ENCODE measurements around the gene ZNF423. TPM values are rescaled to one million over a fixed set of nuclear protein-coding genes. Genes with fewer than 3 reads are reported as not detected.

ZNF423 gene
- total RNA-seq, 3 donors from 2014 or later, result 0.03 TPM; not detected in 2

- DNase-seq (no peak), ATAC-seq (no peak)
- H3K36me3 Mint-ChIP-seq (ENCODE audit: insufficient read depth), result no peaks in the 10 kb centered on the region
- H3K4me1 Mint-ChIP-seq (ENCODE audit: low read depth), result no peaks in the 10 kb centered on the region
- H3K9me3 Mint-ChIP-seq, result no peaks in the 10 kb centered on the region
- H3K27me3 Mint-ChIP-seq (ENCODE audit: low read depth), result peaks cover 4% of the 10 kb centered on the region
- H3K4me3 Mint-ChIP-seq, result no peak overlapping the region
Measured at GRCh38 chr16:49453021-49453420, 402.9 kb downstream of the ZNF423 start.

- ATAC-seq, result no peak
- no peaks in the 10 kb centered on the region for H3K36me3 Mint-ChIP-seq (ENCODE audit: insufficient read depth)
- peaks cover 4% of the 10 kb centered on the region for H3K27me3 Mint-ChIP-seq (ENCODE audit: low read depth)
- no peak overlapping the region for H3K4me3 Mint-ChIP-seq
- no peak for DNase-seq
- H3K4me1 Mint-ChIP-seq (ENCODE audit: low read depth), result no peaks in the 10 kb centered on the region
- H3K9me3 Mint-ChIP-seq, result no peaks in the 10 kb centered on the region
Measured at GRCh38 chr16:49452578-49452977, 403.3 kb downstream of the ZNF423 start.

DNA sequence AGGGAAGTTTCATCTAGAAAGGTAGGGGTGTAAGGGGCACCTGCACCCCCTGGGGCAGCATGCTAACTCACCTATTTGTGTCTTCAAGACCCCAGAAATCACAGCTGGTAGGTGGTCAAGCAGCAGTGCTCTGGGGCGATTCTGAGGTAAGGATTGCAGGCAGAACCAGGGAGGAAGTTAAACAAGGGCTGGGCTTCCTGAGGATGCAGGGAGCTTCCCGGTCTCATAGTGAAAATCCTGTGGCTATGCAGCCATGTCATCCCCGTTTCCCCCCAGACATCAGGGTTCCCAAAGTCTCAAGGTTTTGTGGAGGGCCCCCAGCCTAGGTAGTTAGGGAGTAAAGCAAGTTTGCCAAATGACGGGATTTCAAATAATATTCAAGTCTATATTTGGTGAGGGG is 403.8 kb downstream of the ZNF423 start:
- ATAC-seq (no peak), DNase-seq (no peak)
- no peaks in the 10 kb centered on the region for H3K4me1 Mint-ChIP-seq (ENCODE audit: low read depth)
- peaks cover 4% of the 10 kb centered on the region for H3K27me3 Mint-ChIP-seq (ENCODE audit: low read depth)
- no peaks in the 10 kb centered on the region for H3K36me3 Mint-ChIP-seq (ENCODE audit: insufficient read depth)
- no peak overlapping the region for H3K4me3 Mint-ChIP-seq
- H3K9me3 Mint-ChIP-seq, result no peaks in the 10 kb centered on the region

DNA sequence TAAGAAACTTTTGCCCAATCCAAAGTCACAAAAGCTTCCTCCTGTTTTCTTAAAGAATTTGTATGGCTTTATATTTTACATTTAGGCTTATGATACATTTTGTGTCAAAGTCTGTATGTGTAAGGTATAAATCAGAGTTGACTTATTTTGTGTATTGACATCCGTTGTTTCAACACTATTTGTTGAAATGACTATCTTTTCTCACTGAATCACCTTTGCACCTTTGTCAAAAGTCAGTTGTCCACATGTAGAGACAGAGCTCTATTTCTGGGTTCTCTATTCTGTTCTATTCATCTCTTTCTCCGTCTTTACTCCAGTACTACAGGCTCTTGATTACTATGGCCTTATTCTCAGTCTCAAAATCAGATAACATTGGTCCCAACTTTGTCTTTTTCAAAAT is 409.1 kb downstream of the ZNF423 start:
- no peak overlapping the region for H3K4me3 Mint-ChIP-seq
- DNase-seq (no peak), ATAC-seq (no peak)
- no peaks in the 10 kb centered on the region for H3K27me3 Mint-ChIP-seq (ENCODE audit: low read depth)
- no peaks in the 10 kb centered on the region for H3K36me3 Mint-ChIP-seq (ENCODE audit: insufficient read depth)
- H3K4me1 Mint-ChIP-seq (ENCODE audit: low read depth), result peaks cover 10% of the 10 kb centered on the region
- no peaks in the 10 kb centered on the region for H3K9me3 Mint-ChIP-seq

DNA sequence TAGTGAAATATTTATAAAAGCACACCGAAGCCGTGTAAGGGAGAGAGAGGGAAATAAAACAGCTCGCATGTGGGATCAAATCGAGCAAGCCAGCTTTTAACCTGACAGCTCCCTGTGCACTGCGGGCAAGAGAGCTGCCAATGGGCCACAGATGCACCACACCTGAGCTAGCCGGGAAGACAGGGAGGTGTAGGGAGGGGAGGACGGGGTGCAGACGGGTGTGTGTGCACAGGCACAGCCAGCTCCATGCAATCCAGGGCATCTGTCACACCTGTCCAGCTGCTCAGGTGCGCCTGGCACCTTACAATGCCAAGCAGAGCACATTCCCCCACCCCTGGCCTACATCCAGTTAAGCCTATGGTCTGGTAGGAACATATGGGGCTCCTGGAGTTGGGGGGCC is 412.3 kb downstream of the ZNF423 start:
- Mint-ChIP-seq H3K27me3 (ENCODE audit: low read depth) (no peaks in the 10 kb centered on the region), H3K4me1 (ENCODE audit: low read depth) (peaks cover 22% of the 10 kb centered on the region), H3K9me3 (no peaks in the 10 kb centered on the region), H3K36me3 (ENCODE audit: insufficient read depth) (no peaks in the 10 kb centered on the region), H3K4me3 (no peak overlapping the region)
- ATAC-seq, result no peak
- no peak for DNase-seq

DNA sequence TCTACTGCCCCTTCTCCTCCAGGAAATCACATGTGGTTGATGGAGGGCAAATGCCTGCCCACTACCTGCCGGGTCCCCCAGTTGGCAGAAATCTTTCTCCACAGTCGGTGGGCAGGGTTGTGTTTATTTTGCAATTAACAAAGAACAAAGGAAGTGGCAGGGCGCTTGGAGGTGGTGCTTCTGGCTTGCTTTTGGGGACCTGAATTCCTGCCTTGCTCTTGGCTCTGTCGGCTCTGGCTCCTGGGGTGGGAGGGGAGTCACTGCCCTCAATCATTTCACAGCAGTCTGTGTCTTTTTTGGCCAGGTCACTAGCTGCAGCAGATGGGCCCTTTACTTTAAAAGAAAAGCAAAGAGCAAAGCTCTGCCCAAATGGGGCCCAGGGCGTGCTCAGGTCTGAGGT is 413.1 kb downstream of the ZNF423 start:
- Mint-ChIP-seq H3K27me3 (ENCODE audit: low read depth) (no peaks in the 10 kb centered on the region), H3K9me3 (no peaks in the 10 kb centered on the region), H3K4me3 (no peak overlapping the region), H3K4me1 (ENCODE audit: low read depth) (peaks cover 22% of the 10 kb centered on the region), H3K36me3 (ENCODE audit: insufficient read depth) (no peaks in the 10 kb centered on the region)
- DNase-seq, result no peak
- no peak for ATAC-seq

GRCh38 chr16:49441366-49441780 is 414.5 kb downstream of the ZNF423 start:
- no peaks in the 10 kb centered on the region for H3K9me3 Mint-ChIP-seq
- H3K4me1 Mint-ChIP-seq (ENCODE audit: low read depth), result peaks cover 22% of the 10 kb centered on the region
- DNase-seq (peak; percentile 49), ATAC-seq (peak; percentile 80 to 91)
- H3K36me3 Mint-ChIP-seq (ENCODE audit: insufficient read depth), result no peaks in the 10 kb centered on the region
- peak overlapping the region; percentile 67 for H3K4me3 Mint-ChIP-seq
- no peaks in the 10 kb centered on the region for H3K27me3 Mint-ChIP-seq (ENCODE audit: low read depth)

- Mint-ChIP-seq H3K9me3 (no peaks in the 10 kb centered on the region), H3K4me3 (no peak overlapping the region), H3K36me3 (ENCODE audit: insufficient read depth) (no peaks in the 10 kb centered on the region), H3K4me1 (ENCODE audit: low read depth) (peaks cover 22% of the 10 kb centered on the region), H3K27me3 (ENCODE audit: low read depth) (no peaks in the 10 kb centered on the region)
- DNase-seq, result no peak
- ATAC-seq, result no peak
Measured at GRCh38 chr16:49440156-49441065, 415.5 kb downstream of the ZNF423 start.

GRCh38 chr16:49439676-49440075 is 416.2 kb downstream of the ZNF423 start:
- DNase-seq (no peak), ATAC-seq (no peak)
- H3K27me3 Mint-ChIP-seq (ENCODE audit: low read depth), result peaks cover 5% of the 10 kb centered on the region
- H3K36me3 Mint-ChIP-seq (ENCODE audit: insufficient read depth), result no peaks in the 10 kb centered on the region
- no peaks in the 10 kb centered on the region for H3K9me3 Mint-ChIP-seq
- no peak overlapping the region for H3K4me3 Mint-ChIP-seq
- H3K4me1 Mint-ChIP-seq (ENCODE audit: low read depth), result peaks cover 22% of the 10 kb centered on the region

DNA sequence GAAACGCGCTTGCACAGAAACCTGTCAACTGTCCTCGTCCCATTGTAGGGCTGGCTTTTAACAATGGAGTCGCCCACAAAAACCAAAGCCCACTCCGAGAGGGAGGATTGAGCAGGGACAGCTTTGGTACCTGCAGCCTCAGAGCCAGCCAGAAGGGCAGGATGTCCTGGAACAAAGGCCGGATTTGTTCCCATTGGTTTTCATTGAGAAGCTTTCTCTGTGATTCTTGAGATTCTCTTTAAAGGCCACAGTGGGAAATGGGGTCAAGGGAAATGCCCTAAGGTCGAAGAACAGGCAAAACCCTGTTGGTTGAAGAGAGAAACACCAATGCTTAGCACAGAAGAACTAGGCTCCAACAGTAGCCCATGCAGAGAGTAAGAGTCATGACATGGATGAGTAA is 416.9 kb downstream of the ZNF423 start:
- no peak overlapping the region for H3K4me3 Mint-ChIP-seq
- peaks cover 5% of the 10 kb centered on the region for H3K27me3 Mint-ChIP-seq (ENCODE audit: low read depth)
- H3K4me1 Mint-ChIP-seq (ENCODE audit: low read depth), result peaks cover 22% of the 10 kb centered on the region
- ATAC-seq, result no peak
- no peaks in the 10 kb centered on the region for H3K9me3 Mint-ChIP-seq
- no peak for DNase-seq
- no peaks in the 10 kb centered on the region for H3K36me3 Mint-ChIP-seq (ENCODE audit: insufficient read depth)

Other genes with a start within 250 kb of the ZNF423 start
- gene CNEP1R1, start 169.1 kb upstream of the ZNF423 start, total RNA-seq, result 10 to 100 TPM; 16.2 to 20.0 (median 17.6) TPM
- gene HEATR3, start 209.9 kb upstream of the ZNF423 start, total RNA-seq, result 10 to 100 TPM; 20.9 to 25.0 (median 24.5) TPM